ENCODE measurements around the gene L1CAM.

L1CAM gene, protein sequence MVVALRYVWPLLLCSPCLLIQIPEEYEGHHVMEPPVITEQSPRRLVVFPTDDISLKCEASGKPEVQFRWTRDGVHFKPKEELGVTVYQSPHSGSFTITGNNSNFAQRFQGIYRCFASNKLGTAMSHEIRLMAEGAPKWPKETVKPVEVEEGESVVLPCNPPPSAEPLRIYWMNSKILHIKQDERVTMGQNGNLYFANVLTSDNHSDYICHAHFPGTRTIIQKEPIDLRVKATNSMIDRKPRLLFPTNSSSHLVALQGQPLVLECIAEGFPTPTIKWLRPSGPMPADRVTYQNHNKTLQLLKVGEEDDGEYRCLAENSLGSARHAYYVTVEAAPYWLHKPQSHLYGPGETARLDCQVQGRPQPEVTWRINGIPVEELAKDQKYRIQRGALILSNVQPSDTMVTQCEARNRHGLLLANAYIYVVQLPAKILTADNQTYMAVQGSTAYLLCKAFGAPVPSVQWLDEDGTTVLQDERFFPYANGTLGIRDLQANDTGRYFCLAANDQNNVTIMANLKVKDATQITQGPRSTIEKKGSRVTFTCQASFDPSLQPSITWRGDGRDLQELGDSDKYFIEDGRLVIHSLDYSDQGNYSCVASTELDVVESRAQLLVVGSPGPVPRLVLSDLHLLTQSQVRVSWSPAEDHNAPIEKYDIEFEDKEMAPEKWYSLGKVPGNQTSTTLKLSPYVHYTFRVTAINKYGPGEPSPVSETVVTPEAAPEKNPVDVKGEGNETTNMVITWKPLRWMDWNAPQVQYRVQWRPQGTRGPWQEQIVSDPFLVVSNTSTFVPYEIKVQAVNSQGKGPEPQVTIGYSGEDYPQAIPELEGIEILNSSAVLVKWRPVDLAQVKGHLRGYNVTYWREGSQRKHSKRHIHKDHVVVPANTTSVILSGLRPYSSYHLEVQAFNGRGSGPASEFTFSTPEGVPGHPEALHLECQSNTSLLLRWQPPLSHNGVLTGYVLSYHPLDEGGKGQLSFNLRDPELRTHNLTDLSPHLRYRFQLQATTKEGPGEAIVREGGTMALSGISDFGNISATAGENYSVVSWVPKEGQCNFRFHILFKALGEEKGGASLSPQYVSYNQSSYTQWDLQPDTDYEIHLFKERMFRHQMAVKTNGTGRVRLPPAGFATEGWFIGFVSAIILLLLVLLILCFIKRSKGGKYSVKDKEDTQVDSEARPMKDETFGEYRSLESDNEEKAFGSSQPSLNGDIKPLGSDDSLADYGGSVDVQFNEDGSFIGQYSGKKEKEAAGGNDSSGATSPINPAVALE

DNA sequence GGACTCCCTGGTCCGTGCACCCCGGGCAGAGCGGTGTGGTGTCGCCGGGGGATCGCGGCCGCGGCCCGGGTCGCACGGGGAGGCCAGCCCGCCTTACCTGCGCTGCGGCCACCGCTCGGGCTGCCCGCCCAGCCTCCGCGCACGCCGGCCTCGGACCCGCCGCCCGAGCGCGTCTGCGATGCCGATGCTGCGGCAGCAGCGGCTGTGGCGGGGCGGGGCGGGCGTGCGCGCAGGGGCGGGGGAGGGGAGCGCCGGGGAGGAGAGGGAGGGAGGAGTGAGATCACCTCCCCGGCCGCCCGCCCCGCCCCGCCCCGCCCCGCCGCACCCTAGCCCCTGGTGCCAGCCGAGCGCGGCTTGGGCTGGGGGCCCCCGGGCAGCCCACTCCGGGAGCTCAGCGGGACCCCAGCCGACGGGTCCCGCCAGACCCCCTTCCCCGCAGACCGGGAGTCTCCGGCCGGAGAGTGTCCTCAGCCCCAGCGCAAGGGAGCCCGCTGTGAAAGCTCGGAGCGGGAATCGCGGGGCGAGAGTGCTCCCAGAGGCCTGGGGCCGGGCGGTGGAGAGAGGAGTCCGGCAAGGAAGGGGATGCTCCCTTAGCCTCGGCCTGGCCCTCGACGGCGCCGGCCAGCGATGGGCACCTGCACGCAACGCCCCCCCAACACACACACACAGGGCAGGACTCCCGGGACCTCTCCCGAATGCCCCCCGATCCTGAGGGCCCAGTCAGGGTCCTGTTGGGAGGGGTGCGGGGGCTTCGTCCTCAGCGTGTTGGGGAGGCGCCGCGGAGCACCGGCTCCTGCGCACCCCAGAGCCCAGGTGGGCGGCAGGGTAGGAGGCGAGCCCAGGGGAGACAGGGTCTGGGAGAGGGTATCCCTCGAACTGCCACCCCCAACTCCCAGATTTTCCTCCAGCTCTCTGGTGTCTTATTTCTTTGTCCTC is at the start of gene L1CAM:
Gene L1CAM (minus strand): TSS at position 206 of the 936 bp plus-strand sequence. CDS start 10,337 bp downstream, outside the sequence.
- DNase-seq, result no peak

DNA sequence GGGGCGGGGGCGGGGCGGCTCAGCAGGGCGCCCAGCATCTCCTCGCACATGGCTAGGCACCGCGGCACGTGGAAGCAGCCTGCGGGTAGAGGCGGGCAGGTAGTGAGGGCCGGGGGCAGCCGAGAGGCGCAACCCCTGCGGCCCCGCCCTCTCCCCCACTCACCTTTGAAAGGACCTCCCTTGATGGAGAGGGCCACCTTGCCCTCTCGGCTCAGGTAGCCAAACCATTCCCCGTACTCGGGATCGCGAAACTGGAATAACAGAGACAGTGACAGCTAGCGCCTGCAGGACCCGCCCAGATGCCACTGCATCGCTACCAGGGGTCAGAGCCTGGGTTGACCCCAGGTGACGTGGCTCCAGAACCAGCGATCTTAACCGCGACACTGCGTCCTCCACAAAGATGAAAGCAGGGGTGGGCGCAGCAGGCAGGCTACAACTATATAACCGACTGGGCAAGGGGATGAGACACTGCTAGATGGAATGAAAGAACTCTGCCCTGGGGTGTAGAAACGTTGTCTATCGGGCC is 49.4 kb upstream of the L1CAM start:
- DNase-seq, result no peak

DNA sequence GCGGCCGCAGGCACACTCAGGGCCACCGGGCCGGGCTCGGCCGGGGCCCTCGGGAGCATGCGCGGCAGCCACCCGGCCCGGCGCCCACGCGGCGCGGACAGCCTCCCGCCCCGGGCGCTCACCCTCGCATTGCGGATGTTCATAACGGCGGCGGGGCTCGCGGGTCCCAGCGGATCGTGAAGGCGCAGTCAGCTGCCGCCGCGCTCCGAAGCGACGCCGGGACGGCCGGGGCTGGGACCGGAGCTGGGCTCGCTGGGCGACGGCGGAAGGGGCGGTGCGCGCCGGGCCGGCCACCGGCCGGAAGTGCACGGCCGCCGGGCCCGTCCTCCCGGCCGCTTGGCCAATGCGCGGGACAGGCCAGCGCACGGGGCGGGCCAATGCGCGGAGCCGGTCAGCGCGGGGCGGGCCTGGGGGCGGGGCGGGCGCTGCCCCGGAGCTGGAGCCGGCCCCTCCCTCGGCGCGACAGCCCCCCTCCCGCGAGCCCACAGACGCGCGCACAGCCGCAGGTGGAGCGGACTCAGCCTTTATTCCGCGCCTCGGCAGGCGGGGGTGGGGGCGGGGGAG is 48.9 kb upstream of the L1CAM start, which contains the start of gene NAA10:
Gene NAA10 (minus strand): TSS at position 276 of the 564 bp plus-strand sequence. CDS start 133 bp downstream, at position 143.
- DNase-seq, result peak; percentile 40

DNA sequence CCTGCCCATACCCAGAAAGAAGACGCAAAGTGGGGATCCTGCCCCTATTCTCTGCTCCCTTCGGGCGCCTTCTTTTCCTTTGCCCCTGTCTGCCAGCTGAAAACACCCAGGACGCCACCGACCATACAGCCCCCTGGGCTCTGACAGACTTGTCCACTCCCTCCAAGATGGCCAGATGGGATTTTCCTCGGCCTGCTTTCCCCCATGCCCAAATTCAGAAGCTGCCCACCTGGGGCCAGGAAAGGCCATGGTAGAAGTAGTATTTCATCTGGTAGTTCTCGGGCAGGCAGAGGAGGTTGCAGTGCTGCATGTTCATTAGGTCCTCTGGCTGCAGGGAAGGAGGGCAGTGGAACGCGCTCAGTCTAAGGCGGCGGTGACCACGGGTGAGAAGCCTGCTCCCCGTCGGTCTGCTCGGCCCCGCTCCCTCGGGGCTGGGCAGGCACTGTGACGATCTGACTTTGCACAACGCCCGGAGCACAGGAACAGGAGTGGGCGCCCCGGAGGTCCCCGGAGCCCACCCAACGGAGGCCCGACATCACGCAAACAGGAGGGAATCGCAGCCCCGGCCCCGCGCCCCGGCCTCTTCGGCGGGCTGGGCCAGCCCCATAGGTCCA is 48.3 kb upstream of the L1CAM start:
- DNase-seq, result no peak

DNA sequence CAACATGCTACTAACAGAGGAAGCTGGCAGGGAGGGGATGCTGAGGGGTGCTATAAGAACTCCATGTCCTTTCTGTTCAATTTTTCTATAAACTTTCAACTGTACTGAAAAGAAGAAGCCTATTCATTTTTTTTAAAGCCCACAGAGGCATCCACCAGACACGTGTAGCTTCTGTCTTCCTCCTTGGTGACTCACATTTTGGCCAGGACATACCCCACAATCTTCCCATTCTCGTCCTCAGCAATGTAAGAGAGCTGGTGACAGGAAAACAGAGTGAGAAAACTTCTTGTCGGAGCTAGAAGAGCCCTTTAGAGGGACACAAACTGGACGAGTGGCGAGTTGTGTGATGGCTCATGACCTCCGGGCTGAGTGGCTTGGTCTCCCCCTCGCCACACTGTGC is 47.8 kb upstream of the L1CAM start:
- no peak for DNase-seq

DNA sequence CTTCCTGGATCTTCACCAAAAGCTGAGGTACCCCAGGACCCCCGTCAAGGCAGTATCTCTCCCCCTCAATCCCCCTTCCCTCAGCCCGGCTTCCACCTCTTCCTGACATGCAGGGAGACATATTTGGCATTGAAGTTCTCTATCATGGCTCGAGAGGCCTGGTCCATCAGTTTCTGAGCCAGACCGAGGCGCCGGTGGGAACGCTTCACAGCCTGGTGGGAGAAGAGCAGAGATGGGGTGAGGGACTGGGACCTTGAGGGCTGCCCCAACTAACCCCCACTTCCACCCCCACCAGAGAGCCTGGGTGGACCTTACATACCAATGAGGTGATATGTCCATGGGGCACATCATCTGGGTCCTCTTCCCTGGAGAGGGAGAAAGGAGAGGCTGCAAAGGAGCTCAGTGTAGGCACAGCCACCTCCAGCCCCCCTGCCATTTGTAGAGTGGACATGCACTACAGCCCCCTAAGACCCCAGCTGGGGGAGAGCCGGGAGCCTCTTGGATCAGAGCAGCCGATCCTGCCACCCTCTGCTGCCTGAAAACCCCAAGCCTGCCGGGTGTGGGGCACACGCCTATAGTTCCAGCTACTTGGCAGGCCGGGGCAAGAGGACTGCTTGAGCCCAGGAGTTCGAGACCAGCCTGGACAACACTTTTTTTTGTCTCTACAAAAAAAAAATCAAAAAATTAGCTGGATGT is 46.4 kb upstream of the L1CAM start:
- no peak for DNase-seq

DNA sequence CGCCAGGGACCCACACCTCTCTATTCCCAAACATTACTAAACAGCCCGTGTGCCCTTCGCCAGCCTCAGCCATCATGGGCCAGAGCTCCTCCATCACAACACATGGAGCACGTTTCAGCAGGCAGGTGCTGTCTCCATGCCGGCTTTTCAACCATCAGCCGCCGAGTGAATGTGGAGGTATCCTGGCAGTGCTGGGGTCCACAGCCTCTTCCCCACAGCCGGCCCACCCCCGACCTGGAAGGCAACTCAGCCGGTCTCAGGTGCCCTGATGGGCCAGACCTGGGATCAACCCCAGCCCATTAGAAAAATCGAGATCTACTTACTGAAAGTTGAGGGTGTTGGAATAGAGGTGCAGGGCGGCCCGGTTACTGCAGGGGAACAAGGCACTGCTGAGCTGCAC is 45.8 kb upstream of the L1CAM start:
- no peak for DNase-seq

DNA sequence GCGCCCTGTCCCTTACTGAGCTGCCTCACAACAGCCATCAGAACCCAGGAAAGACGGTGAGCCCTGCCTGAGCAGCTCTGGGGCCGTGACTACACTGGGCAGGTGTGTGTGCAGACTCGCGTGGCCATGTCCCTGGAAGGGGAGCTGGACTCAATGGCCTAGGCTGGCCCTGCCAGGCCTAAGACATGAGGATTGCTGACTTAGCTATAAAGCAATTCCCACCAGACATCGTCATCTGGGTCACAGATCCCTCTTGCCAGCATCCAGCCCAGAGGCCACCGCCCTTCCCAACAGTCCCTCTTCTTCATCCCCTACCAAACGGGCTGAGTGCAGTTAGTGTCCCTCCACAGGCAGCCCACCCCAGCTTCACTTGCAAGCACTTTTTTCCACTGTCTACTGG is 45.2 kb upstream of the L1CAM start:
- DNase-seq, result no peak

DNA sequence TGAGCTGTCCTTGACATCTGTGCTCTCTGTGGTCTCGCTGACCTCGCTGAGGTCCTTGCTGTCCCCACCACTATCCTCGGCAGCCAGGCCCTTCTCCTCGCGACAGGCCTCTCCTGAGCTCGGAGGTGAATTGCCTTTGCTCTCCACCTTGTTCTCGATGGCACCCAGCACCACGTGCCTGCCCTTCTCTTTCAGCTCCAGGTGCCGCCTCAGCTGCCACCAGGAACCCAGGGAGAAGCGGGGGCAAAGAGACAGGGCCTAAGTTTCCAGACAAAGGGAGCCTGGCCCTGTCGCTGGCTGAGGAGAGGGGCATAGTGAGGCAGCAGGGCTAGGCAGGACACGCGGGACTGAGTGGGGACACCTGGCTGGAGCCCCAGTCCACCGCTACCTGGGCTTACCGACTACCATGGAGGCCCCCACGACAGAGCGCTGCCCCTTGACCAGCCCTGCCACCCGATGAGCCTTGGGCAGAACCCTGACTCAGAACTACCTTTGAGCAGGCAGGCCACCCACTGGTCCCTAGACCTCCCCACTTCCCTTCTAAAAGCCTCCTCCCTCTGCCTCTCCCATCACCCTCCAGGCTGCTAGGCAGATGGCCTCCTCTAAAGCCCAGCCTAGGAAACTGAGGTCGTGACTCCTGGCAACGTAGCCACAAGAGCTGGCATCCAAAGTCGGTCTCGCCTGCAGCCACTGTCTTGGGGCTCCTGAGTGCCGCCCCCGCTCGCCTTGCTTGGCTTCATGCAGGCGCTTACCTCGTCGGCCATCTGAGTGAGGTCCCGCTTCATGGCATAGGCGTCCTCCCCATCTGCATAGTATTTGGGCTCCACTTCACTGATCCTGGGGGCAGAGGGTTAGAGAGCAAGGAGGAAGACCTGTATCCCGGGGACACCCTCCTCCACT is 44.3 kb upstream of the L1CAM start:
- no peak for DNase-seq

DNA sequence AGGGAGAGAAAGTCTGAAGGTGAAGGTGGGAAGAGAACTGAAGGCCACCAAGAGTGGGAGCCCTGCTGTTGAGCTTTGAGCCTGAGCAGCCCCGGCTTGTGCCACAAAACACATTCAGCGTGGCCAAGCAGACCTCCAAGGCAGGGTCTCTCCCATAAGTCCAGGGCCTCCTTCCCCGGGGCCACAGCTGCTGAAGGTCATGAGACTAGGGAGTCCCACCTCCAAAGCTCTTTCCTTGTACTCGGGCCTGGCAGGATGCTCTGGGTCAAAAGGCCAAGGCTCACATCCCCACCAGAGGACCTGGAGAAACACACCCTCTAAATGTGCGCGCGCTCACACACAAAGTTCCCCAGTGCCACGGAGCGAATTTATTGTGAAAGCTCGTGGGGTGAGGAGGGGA is 43.6 kb upstream of the L1CAM start:
- no peak for DNase-seq

DNA sequence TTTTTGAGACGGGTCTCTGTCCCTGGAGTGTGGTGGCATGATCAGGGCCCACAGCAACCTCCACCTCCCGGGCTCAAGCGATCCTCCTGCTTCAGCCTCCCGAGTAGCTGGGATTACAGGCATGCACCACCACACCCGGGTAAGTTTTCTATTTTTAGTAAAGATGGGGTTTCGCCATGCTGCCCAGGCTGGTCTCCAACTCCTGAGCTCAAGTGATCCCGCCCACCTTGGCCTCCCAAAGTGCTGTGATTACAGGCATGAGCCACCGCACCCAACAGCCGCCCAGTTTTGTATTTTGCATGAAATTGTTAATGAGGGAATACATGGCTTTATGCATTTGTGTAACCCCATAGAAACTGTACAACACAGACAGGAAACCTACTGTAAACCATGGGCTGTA is 42.9 kb upstream of the L1CAM start:
- DNase-seq, result no peak

DNA sequence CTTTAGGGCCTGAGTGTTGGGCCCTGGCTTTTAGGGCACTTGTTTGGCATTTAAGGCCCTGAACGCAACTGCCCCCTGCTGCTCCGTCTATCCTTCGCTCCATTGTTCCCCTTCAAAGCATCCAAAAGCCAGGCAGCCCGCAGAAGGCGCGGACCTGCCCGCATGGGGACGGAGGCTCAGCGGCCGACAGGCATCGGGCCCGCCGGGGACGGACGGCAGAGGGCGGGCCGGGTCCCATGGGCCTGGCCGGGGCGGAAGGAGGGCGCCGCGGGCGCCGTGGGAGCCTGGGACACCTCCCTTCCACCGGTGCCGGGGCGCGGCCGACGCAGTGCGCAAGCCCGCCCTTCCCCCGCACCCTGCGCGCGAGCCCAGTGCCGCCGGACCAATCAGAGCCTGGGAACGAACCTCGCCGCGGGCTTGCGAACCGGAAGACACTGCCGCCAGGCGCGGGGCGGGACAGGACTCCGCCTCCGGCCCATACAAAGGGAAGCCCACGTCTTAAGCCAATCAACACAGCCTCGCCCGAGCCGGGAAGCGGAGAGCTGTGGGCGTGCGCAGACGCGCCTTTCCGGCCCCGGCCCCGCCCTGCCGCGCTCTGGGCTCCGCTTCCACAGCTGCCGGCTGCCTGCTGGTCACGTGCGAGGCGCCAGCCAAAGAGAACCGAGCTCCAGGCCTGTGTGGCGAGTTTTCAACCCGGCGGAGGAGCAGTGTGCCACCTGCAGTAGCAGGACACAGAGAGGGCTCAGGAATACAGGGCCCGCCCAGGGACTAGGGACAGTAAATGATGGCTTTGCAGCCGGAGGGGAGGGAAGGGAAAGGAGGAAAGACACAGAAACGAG is 42.2 kb upstream of the L1CAM start:
- peak; percentile 97 for DNase-seq

DNA sequence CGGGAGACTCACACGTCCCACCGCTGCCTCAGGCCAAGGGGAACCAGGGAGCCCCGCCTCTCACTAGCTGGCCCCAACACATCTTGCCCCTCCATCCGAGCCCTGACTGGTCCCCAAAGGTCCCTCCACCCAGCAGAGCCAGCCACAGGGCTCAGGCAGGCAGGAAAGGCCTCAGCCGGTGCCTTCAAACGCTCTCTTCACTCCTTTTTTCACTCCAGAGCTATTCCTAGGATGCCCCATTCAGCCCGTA is 41.6 kb upstream of the L1CAM start:
- DNase-seq, result no peak

DNA sequence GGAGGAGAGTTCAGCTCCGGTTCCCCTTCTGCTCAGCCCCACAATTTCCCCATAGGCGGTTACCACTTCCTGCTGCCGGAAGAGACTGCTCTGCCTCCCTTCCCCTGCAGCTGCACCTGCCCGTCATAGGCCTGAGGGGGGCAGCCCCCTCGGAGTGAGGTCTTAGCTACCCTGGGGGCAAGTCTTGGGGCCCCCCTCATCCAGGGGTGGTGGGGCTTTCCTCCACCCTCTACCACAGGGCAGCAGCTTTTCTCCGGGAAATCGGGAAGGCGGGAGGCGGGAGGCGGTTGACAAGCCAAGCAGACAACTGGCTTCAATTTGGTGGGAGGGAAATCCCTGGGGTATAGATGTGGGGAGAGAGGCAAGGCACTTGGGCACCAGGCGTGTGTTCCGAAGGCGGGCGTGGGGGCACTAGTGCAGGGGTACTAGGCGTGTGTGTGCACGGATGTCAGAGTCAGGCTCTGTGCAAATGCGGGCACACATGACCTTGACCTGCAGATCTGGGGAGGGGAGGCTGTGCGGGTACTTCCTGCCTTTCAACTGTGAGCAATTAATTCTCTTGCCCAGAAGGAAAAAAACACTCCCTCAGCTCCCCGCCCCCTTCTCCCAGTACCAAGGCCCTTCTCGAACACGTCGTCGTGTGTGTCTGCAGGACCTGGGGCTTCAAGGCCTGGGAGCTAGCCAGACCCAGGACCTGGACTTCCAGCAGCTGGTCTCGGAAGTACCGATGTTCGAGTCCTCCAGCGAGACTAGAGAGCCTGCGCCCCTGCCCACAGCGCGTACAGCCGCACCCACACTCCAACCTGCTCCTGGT is 41.1 kb upstream of the L1CAM start:
- peak; percentile 60 for DNase-seq

DNA sequence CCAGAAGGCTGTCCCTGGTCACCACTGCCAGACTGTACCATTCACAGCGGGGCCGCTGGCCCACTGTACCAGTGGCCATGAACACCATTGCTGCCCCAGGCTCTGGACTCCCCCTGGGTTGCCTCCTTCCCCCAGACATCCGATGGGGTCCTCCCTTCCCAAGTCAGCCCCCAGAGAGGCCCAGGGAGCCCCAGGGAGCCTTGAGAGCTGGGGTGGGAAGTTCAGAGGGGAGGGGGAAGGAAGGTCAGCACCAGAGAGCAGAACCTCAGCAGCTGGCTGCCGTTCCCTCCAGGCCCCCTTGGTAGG is 40.5 kb upstream of the L1CAM start:
- no peak for DNase-seq

DNA sequence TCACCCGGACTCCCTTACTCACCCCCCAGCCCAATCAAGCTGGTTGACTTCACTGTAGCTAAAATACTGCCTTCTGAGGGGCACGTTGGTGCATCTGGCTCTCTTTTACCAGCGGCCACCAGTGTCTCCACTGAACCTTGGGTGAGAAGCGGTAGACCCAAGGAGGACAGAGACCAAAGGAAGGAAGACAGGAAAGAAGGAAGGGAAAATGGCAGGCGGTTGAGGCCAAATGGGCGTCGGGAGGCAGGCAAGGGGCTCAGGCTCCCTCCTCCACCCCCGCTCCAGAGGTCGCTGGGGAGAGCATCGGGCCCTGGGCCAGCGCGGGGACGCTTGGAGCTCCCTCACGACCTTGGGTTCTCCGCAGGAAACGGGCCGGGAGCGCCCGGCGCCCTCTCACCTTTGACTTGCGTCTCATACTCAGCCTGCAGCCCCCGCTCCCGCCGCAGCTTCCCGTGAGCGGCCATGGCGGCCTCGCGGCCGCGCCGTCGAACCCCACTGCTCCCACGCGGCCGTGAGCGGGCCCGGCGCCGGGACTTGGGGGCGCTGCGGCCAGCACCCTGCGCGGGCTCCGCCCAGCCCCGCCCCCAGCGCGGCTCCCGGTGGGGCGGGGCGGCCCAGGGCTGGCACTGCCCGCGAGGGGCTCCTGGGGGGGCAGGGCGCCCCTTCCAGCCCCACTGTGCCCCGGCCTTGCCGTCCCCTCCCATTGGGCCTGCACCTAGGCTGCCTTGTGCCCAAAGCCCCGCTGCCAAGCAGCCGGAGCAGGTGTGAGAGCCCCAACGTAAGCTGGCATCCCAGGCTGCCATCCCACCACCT is 40.0 kb upstream of the L1CAM start, which contains the start of gene ARHGAP4:
Gene ARHGAP4 (minus strand): TSS at position 526 of the 813 bp plus-strand sequence. CDS start 62 bp downstream, at position 464.
- DNase-seq, result no peak

DNA sequence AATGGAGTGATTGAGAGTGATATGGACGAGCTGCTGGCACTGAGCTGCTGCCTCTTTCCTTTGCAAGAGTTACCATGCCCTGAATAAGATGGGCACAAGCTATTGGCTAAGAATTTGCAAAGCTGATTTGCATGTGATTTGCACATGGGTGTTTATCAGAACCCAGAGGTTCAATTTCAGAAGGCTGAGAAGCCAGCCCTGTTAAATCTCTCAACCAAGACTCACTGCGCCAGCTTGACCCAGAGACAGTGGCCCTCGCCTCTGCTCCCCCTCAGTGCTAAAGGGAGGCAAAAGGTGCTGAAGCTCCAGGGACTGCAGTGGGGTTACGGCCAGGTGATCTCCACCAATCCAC is 39.4 kb upstream of the L1CAM start:
- DNase-seq, result no peak
